ENCODE data around the gene ARRDC4. TPM values are rescaled to one million over a fixed set of nuclear protein-coding genes. Genes with fewer than 3 reads are reported as not detected.

Gene ARRDC4
- total RNA-seq, 1 experiment from 2014 or later, result 8.7 TPM

DNA sequence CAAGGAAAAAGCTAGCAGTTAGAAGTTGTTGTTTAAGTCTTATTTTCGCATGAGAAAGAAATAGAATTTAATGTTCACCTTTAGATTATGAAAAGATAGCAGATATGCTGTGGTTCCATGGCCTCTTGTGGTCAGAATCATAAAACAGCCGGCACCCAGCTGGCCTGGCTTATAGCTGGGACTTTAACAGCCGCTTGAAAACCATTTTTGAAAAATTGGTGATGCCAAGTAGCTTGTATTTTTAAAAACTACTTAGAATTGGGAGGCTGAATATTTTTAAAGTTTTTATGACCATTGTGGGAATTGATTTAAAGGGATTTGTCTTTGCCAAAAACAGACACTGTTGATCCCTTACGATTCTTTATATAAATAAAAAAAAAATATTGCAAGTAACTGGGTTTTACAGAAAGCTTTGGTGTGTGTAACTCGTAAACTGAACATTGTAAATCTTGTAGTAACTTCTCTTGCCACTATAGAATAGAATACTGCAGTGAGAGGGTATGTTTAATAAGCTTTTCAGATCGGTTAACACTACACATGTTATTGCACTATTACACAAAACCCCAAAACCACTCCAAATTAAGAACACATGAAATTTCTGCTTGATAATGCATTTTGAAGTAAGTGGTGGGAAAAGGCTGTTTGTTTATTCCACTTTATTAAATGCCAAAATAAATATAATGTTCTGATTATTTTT lies 6.6 kb downstream of the ARRDC4 start:
- Mint-ChIP-seq H3K36me3 (ENCODE audit: insufficient read depth in 1 of 3, low read depth in 3 of 3) (peaks cover 3 to 40% (median 16%) of the 10 kb centered on the region in 3 experiments; a peak in 5 of 7 replicates), H3K4me3 (no peak overlapping the region), H3K4me1 (peaks cover 0 to 4% of the 10 kb centered on the region in 2 experiments; a peak in 3 of 4 replicates), H3K27me3 (ENCODE audit: low read depth) (no peaks in the 10 kb centered on the region), H3K9me3 (no peaks in the 10 kb centered on the region), H3K27ac (no peak overlapping the region)
- Histone ChIP-seq H3K23me2 (ENCODE audit: insufficient read length, low read depth, low read length, poor library complexity, severe bottlenecking) (no peaks in the 10 kb centered on the region), H2BK15ac (ENCODE audit: low read depth, low read length) (no peak overlapping the region), H3K79me1 (ENCODE audit: insufficient read depth, low read depth, low read length, poor library complexity, severe bottlenecking) (no peaks in the 10 kb centered on the region), H2BK20ac (ENCODE audit: low read depth, low read length, poor library complexity, severe bottlenecking) (no peak overlapping the region), H2BK120ac (ENCODE audit: low read depth, low read length, poor library complexity, severe bottlenecking) (no peak overlapping the region), H3K27me3 (ENCODE audit: insufficient read depth, low read length) (no peaks in the 10 kb centered on the region), H2AK5ac (ENCODE audit: insufficient read length, low read length) (no peak overlapping the region), H3K56ac (ENCODE audit: insufficient read length, low read depth, low read length) (no peak overlapping the region), H3K27ac (ENCODE audit: insufficient read length, low read depth, low read length) (no peak overlapping the region), H3K18ac (ENCODE audit: insufficient read length, low read depth, low read length) (no peak overlapping the region), H3T11ph (ENCODE audit: low read length) (no peak overlapping the region), H3K4me1 (ENCODE audit: insufficient read depth, low read length) (no peaks in the 10 kb centered on the region), H3K23ac (ENCODE audit: insufficient read length, low read depth, low read length) (no peak overlapping the region), H3K9ac (ENCODE audit: extremely low read depth, insufficient read length, low read length) (no peak overlapping the region), H4K20me1 (ENCODE audit: control insufficient read depth, insufficient read depth, insufficient read length) (no peaks in the 10 kb centered on the region), H4K8ac (replicated peaks; ENCODE audit: insufficient read length, low read depth, low read length) (no peak overlapping the region), H4K91ac (ENCODE audit: insufficient read length, low read depth, low read length) (no peak overlapping the region), H3K79me2 (ENCODE audit: insufficient read depth, low read length) (no peaks in the 10 kb centered on the region), H3K4me2 (ENCODE audit: insufficient read depth, insufficient read length, low read length) (no peak overlapping the region), H2AFZ (ENCODE audit: low read length) (no peak overlapping the region), H3K9me3 (ENCODE audit: control insufficient read depth, low read depth, low read length) (no peaks in the 10 kb centered on the region), H3K4ac (ENCODE audit: low read depth, low read length) (no peak overlapping the region), H2BK5ac (ENCODE audit: insufficient read length, low read length) (no peak overlapping the region), H3K14ac (ENCODE audit: insufficient read depth, low read length) (no peak overlapping the region), H2BK12ac (ENCODE audit: insufficient read length, low read depth, low read length) (no peak overlapping the region), H4K5ac (ENCODE audit: insufficient read length, low read depth, low read length) (no peak overlapping the region)
- no CpG with 5 or more reads among the region's 6 CpGs for WGBS (ENCODE audit: extremely low coverage, insufficient read length, low lambda C conversion rate)
- no peak for DNase-seq
- TF ChIP-seq CTCF (conservative IDR thresholded peaks at IDR 0.05), result no peak
